Hepatocyte (in vitro differentiated cells): ENCODE measurements around the gene TENM4.

Experiments
- CTCF ChIP-seq: fragments of 200-600 bp; sonication (generic); IDR thresholded peaks from 2 replicates; pipeline ENCODE4 v1.5.1; 2016; ENCODE audit warnings: antibody characterized with exemption, mild to moderate bottlenecking; ENCODE audit not compliant: poor library complexity
- EZH2phosphoT487 ChIP-seq: fragments of 200-600 bp; sonication (generic); IDR thresholded peaks from one replicate; pipeline ENCODE4 v1.6.1; 2018; ENCODE audit warnings: antibody characterized with exemption, mild to moderate bottlenecking, low read depth, moderate library complexity; ENCODE audit not compliant: unreplicated experiment, severe bottlenecking

GRCh38 chr11:79375818-79376550 is 64.8 kb downstream of the TENM4 start:
- TF ChIP-seq CTCF, result no peak
- no peak for TF ChIP-seq EZH2phosphoT487
